ENCODE results near the gene LRIG1.

Gene LRIG1

DNA sequence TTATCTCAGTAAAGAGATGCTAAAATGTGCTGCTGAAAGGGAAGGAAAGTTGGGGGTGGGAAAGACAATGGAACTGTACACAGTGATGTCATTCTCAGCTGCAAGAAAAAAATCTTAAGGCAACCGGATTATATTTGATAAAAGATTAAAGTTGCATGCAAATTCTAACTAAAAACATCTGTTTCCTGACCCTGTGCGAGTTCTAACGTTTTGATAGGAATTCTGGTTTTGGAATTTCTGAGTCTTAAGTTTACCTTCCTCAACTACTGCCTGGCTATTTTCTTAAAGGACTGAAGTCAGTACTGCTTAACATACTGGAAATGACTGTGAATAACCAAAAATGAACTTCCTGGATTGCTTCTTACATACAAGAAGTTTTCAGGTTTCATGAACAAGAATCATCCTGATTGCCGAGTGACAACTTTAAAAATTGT lies 164.5 kb downstream of the LRIG1 start:
- POLR2A ChIA-PET, result no interaction called here
- DNase-seq, result peak in 2 of 3 donors; percentile 4 to 19
- peaks cover 0 to 9% (median 3%) of the 10 kb centered on the region in 4 experiments for H3K4me1 ChIP-seq (ENCODE audit: control extremely low read depth in 1 of 4, control insufficient read depth in 4 of 4, insufficient read depth in 4 of 4, low read length in 3 of 4)
- peaks cover 0 to 5% (median 0%) of the 10 kb centered on the region in 5 experiments for H3K9me3 ChIP-seq (ENCODE audit: control extremely low read depth in 1 of 5, control insufficient read depth in 4 of 5, insufficient read depth in 2 of 5, low read depth in 1 of 5, low read length in 4 of 5)
- no peak overlapping the region for H3K4me3 ChIP-seq (ENCODE audit: control insufficient read depth in 1 of 7, extremely low read depth in 1 of 7, insufficient read depth in 4 of 7, low read depth in 2 of 7, low read length in 6 of 7)
- H3K27ac ChIP-seq (ENCODE audit: insufficient read depth in 1 of 2, low read depth in 1 of 2, low read length in 2 of 2, poor library complexity in 1 of 2, severe bottlenecking in 2 of 2), result no peak overlapping the region
- 13% methylated on average over 2 of the region's 4 CpGs for WGBS (ENCODE audit: insufficient coverage)
- H3K36me3 ChIP-seq (ENCODE audit: control insufficient read depth in 4 of 4, insufficient read depth in 4 of 4, low read length in 3 of 4), result peaks cover 0 to 2% (median 0%) of the 10 kb centered on the region in 4 experiments
- CTCF ChIA-PET, result no interaction called here
- no peaks in the 10 kb centered on the region for H3K27me3 ChIP-seq (replicated peaks in 2 of 5; ENCODE audit: control insufficient read depth in 4 of 5, insufficient read depth in 5 of 5, low read length in 4 of 5)

GRCh38 chr3:66335671-66336070 lies 165.2 kb downstream of the LRIG1 start:
- CTCF ChIA-PET, result no interaction called here
- Histone ChIP-seq H3K4me3 (ENCODE audit: control insufficient read depth in 1 of 7, extremely low read depth in 1 of 7, insufficient read depth in 4 of 7, low read depth in 2 of 7, low read length in 6 of 7) (no peak overlapping the region), H3K36me3 (ENCODE audit: control insufficient read depth in 4 of 4, insufficient read depth in 4 of 4, low read length in 3 of 4) (peaks cover 0 to 2% (median 0%) of the 10 kb centered on the region in 4 experiments), H3K4me1 (ENCODE audit: control extremely low read depth in 1 of 4, control insufficient read depth in 4 of 4, insufficient read depth in 4 of 4, low read length in 3 of 4) (peaks cover 0 to 9% (median 3%) of the 10 kb centered on the region in 4 experiments), H3K27ac (ENCODE audit: insufficient read depth in 1 of 2, low read depth in 1 of 2, low read length in 2 of 2, poor library complexity in 1 of 2, severe bottlenecking in 2 of 2) (no peak overlapping the region), H3K9me3 (ENCODE audit: control extremely low read depth in 1 of 5, control insufficient read depth in 4 of 5, insufficient read depth in 2 of 5, low read depth in 1 of 5, low read length in 4 of 5) (peaks cover 0 to 5% (median 0%) of the 10 kb centered on the region in 5 experiments), H3K27me3 (replicated peaks in 2 of 5; ENCODE audit: control insufficient read depth in 4 of 5, insufficient read depth in 5 of 5, low read length in 4 of 5) (no peaks in the 10 kb centered on the region)
- DNase-seq, result no peak
- WGBS (ENCODE audit: insufficient coverage), result no CpG with 5 or more reads among the region's 2 CpGs
- POLR2A ChIA-PET, result interaction anchor here (0.6 kb wide), 1 partner anchor 18 kb away, joined by 6 read pairs; no protein-coding TSS in a partner anchor
